GM19025 (cell line): Measurements from ENCODE around the gene VWF.
"Not testable (repeated sequence)": the region's sequence is repeated elsewhere in the genome, so short reads cannot be mapped to it uniquely, and the experiment has no call there.

Source experiments
- ATAC-seq: cut with Tn5 transposase; IDR thresholded peaks from one replicate; pipeline ENCODE4 v1.9.1; 2021; ENCODE audit warnings: mild to moderate bottlenecking, low read depth, moderate library complexity; ENCODE audit not compliant: unreplicated experiment

Gene VWF

GRCh38 chr12:6110006-6110405 lies 14.5 kb downstream of the VWF start:
- no peak for ATAC-seq

GRCh38 chr12:6106218-6106617 lies 18.3 kb downstream of the VWF start:
- ATAC-seq, result no peak

GRCh38 chr12:6104842-6105241 lies 19.6 kb downstream of the VWF start:
- ATAC-seq, result no peak

GRCh38 chr12:6104027-6104426 lies 20.4 kb downstream of the VWF start:
- no peak for ATAC-seq

- not testable (repeated sequence) for ATAC-seq
These were observed 22.4 kb downstream of the VWF start for GRCh38 chr12:6102021-6102420.

- no peak for ATAC-seq
These were observed 25.2 kb downstream of the VWF start for GRCh38 chr12:6099316-6099715.

- no peak for ATAC-seq
These were observed 27.1 kb downstream of the VWF start for GRCh38 chr12:6097411-6097810.

- no peak for ATAC-seq
These were observed 27.9 kb downstream of the VWF start for GRCh38 chr12:6096527-6096926.

GRCh38 chr12:6095269-6095668 lies 29.2 kb downstream of the VWF start:
- no peak for ATAC-seq

GRCh38 chr12:6093764-6094163 lies 30.7 kb downstream of the VWF start:
- no peak for ATAC-seq

- no peak for ATAC-seq
These were observed 31.4 kb downstream of the VWF start for GRCh38 chr12:6092784-6093722.

GRCh38 chr12:6091786-6092566 lies 32.5 kb downstream of the VWF start:
- no peak for ATAC-seq

- ATAC-seq, result no peak
These were observed 33.7 kb downstream of the VWF start for GRCh38 chr12:6090803-6091202.

GRCh38 chr12:6088921-6089747 lies 35.3 kb downstream of the VWF start:
- ATAC-seq, result no peak

GRCh38 chr12:6086316-6086715 lies 38.2 kb downstream of the VWF start:
- no peak for ATAC-seq

- ATAC-seq, result no peak
These were observed 38.6 kb downstream of the VWF start for GRCh38 chr12:6085841-6086240.

GRCh38 chr12:6084969-6085450 lies 39.5 kb downstream of the VWF start:
- ATAC-seq, result no peak

- no peak for ATAC-seq
These were observed 40.1 kb downstream of the VWF start for GRCh38 chr12:6084261-6084968.

GRCh38 chr12:6083601-6084000 lies 40.9 kb downstream of the VWF start:
- no peak for ATAC-seq

- no peak for ATAC-seq
These were observed 41.9 kb downstream of the VWF start for GRCh38 chr12:6082613-6083012.
